OCI-LY3 (cell line): Measurements from ENCODE around the gene SYPL1.

Experiments used
- H2AFZ ChIP-seq: fragments of 200-600, 300-600 bp; shearing (Covaris generic); 2 replicates; pipeline ENCODE4 v1.6.0; 2014; ENCODE audit warnings: antibody characterized with exemption, low read depth, low read length
- H3K27ac ChIP-seq: fragments of 200-600, 300-600 bp; sonication (generic); 2 replicates; pipeline ENCODE4 v1.5.1; 2014; ENCODE audit warnings: mild to moderate bottlenecking, low read length, moderate library complexity, mixed read lengths
- H3K27me3 ChIP-seq: fragments of 200-600, 300-600 bp; sonication (generic); 2 replicates; pipeline ENCODE4 v1.6.1; 2014; ENCODE audit warnings: low read depth, low read length, mixed read lengths
- H3K36me3 ChIP-seq: fragments of 200-600, 300-600 bp; sonication (generic); replicated peaks from 2 replicates; pipeline ENCODE3; 2014; ENCODE audit warnings: low read depth, low read length, mixed read lengths
- H3K4me1 ChIP-seq: fragments of 300-600, 200-600 bp; sonication (generic); 2 replicates; pipeline ENCODE4 v1.6.1; 2014; ENCODE audit warnings: low read length, mixed read lengths
- H3K4me2 ChIP-seq: fragments of 200-600, 300-600 bp; sonication (generic); 2 replicates; pipeline ENCODE4 v1.6.1; 2014; ENCODE audit warnings: low read length, mixed read lengths
- H3K4me3 ChIP-seq: fragments of 300-600, 200-600 bp; sonication (generic); 2 replicates; pipeline ENCODE4 v1.5.1; 2014; ENCODE audit warnings: antibody characterized with exemption, mild to moderate bottlenecking, low read length, moderate library complexity
- H3K79me2 ChIP-seq: fragments of 300-600, 200-600 bp; shearing (Covaris generic); 2 replicates; pipeline ENCODE4 v1.6.1; 2014; ENCODE audit warnings: mild to moderate bottlenecking, low read length, mixed read lengths
- H3K9ac ChIP-seq: fragments of 300-600, 200-600 bp; shearing (Covaris generic); 2 replicates; pipeline ENCODE4 v1.6.0; 2014; ENCODE audit warnings: mild to moderate bottlenecking, low read length, moderate library complexity
- H3K9me3 ChIP-seq: fragments of 200-600, 300-600 bp; shearing (Covaris generic); 2 replicates; pipeline ENCODE4 v1.6.1; 2014; ENCODE audit warnings: low read length, mixed read lengths; ENCODE audit not compliant: insufficient read depth
- H4K20me1 ChIP-seq: fragments of 200-600, 300-600 bp; sonication (generic); 2 replicates; pipeline ENCODE4 v1.6.1; 2016; ENCODE audit warnings: low read length, mixed read lengths; ENCODE audit not compliant: insufficient read depth
- CTCF ChIP-seq: fragments of 200-600, 300-600 bp; sonication (generic); IDR thresholded peaks from 2 replicates; pipeline ENCODE4 v1.5.1; 2014; ENCODE audit warnings: antibody characterized with exemption, low read length, low read depth
- EZH2phosphoT487 ChIP-seq: fragments of 200-600 bp; shearing (Covaris generic); IDR thresholded peaks from 2 replicates; pipeline ENCODE4 v1.6.1; 2018; ENCODE audit warnings: antibody characterized with exemption, mixed run types, low read depth

Gene SYPL1

GRCh38 chr7:106065575-106066500, 46.3 kb downstream of the SYPL1 start:
- peaks cover 15% of the 10 kb centered on the region; the same call in 1 of the 2 replicates for H3K9me3 ChIP-seq
- TF ChIP-seq CTCF (no peak), EZH2phosphoT487 (no peak)
- no peaks in the 10 kb centered on the region for H3K27me3 ChIP-seq
- H3K4me1 ChIP-seq = peaks cover 63% of the 10 kb centered on the region
- H3K4me2 ChIP-seq = no peak overlapping the region
- no peaks in the 10 kb centered on the region for H3K79me2 ChIP-seq
- H3K27ac ChIP-seq = no peak overlapping the region
- H2AFZ ChIP-seq = no peak overlapping the region
- no peaks in the 10 kb centered on the region for H3K36me3 ChIP-seq
- H3K4me3 ChIP-seq = no peak overlapping the region
- no peaks in the 10 kb centered on the region for H4K20me1 ChIP-seq
- no peak overlapping the region for H3K9ac ChIP-seq

- H3K36me3 ChIP-seq = no peaks in the 10 kb centered on the region
- no peak overlapping the region for H3K4me3 ChIP-seq
- no peaks in the 10 kb centered on the region for H4K20me1 ChIP-seq
- no peak overlapping the region for H3K27ac ChIP-seq
- H3K9ac ChIP-seq = no peak overlapping the region
- no peak overlapping the region for H2AFZ ChIP-seq
- TF ChIP-seq CTCF (no peak), EZH2phosphoT487 (no peak)
- H3K79me2 ChIP-seq = no peaks in the 10 kb centered on the region
- H3K27me3 ChIP-seq = no peaks in the 10 kb centered on the region
- no peak overlapping the region for H3K4me2 ChIP-seq
- H3K9me3 ChIP-seq = peaks cover 21% of the 10 kb centered on the region; the same call in 1 of the 2 replicates
- peaks cover 62% of the 10 kb centered on the region for H3K4me1 ChIP-seq
Observed at GRCh38 chr7:106064771-106065574, 47.1 kb downstream of the SYPL1 start.

- no peak overlapping the region for H3K9ac ChIP-seq
- TF ChIP-seq CTCF (no peak), EZH2phosphoT487 (no peak)
- no peaks in the 10 kb centered on the region for H4K20me1 ChIP-seq
- no peaks in the 10 kb centered on the region for H3K27me3 ChIP-seq
- no peak overlapping the region for H3K27ac ChIP-seq
- no peak overlapping the region for H3K4me2 ChIP-seq
- peaks cover 22% of the 10 kb centered on the region; the same call in 1 of the 2 replicates for H3K9me3 ChIP-seq
- no peaks in the 10 kb centered on the region for H3K79me2 ChIP-seq
- no peak overlapping the region for H3K4me3 ChIP-seq
- no peaks in the 10 kb centered on the region for H3K36me3 ChIP-seq
- no peak overlapping the region for H2AFZ ChIP-seq
- H3K4me1 ChIP-seq = peaks cover 62% of the 10 kb centered on the region
Observed at GRCh38 chr7:106064316-106064715, 47.8 kb downstream of the SYPL1 start.

GRCh38 chr7:106063692-106064091, 48.4 kb downstream of the SYPL1 start:
- Histone ChIP-seq H2AFZ (no peak overlapping the region), H3K9me3 (peaks cover 28% of the 10 kb centered on the region; the same call in 1 of the 2 replicates), H3K27ac (no peak overlapping the region), H4K20me1 (no peaks in the 10 kb centered on the region), H3K4me2 (peak overlapping the region; percentile 58), H3K4me1 (peaks cover 62% of the 10 kb centered on the region), H3K4me3 (no peak overlapping the region), H3K36me3 (no peaks in the 10 kb centered on the region), H3K9ac (no peak overlapping the region), H3K79me2 (no peaks in the 10 kb centered on the region), H3K27me3 (no peaks in the 10 kb centered on the region)
- TF ChIP-seq EZH2phosphoT487 = no peak
- TF ChIP-seq CTCF = no peak
